Activated CD4-positive, alpha-beta T cell treated with anti-CD3 and anti-CD28 coated beads for 48 hours (primary cell): ENCODE results near the gene SHISA9.
"Not testable (repeated sequence)": the region's sequence is repeated elsewhere in the genome, so short reads cannot be mapped to it uniquely, and the experiment has no call there.

Source experiments
- DNase-seq: peaks from one replicate; pipeline ENCODE4 v3.0.0-alpha.2; 2020

Gene SHISA9

DNA sequence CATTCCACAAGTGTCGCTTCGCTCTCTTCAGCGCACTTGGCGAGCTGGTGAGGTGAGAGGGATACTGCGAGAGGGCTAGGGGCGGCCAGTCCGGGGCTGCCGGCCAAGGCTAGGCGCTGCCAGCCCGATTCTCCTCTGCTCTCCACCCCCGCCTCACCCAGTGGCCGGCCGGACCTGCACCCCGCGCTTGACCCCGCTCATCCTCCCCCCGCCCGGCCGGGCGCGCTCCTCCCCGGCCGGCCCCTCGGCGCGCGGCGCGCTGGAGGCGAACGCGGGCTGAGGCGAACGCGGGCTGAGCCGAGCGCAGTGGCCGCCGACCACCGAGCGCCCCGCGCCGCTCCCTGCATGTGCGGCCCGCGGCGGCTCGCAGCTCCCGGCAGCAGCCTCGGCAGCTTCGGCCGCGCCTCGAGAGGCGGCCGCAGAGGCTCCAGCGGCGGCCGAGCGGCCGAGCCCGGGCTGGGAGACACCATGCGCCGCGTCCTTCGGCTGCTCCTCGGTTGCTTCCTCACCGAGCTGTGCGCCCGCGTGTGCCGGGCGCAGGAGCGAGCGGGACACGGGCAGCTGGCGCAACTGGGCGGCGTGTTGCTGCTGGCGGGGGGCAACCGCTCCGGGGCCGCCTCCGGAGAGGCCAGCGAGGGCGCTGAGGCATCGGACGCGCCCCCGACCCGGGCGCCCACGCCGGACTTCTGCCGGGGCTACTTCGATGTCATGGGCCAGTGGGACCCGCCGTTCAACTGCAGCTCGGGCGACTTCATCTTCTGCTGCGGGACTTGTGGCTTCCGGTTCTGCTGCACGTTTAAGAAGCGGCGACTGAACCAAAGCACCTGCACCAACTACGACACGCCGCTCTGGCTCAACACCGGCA lies at the start of gene SHISA9:
Gene SHISA9 (plus strand): TSS at position 2 of the 865 bp plus-strand sequence.
- no peak for DNase-seq

DNA sequence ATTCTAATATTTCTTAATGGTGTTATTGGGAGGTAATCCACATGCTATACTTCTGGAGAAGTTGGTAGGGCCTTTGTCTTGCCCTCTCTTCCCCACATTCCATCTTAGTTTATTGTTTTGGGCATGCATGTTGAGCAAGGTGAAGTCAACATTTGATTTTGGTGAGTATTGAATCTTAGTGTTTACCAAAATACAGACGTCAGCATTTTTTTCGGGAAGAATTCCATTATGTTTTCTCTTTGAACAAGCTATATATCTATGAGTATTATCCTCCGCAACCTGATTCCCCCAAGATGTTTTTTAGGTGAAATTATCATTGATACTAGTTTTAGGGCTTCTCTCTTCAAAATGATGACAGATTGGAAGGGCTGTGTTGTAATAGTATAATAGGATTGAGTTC lies 47.4 kb upstream of the SHISA9 start:
- no peak for DNase-seq

DNA sequence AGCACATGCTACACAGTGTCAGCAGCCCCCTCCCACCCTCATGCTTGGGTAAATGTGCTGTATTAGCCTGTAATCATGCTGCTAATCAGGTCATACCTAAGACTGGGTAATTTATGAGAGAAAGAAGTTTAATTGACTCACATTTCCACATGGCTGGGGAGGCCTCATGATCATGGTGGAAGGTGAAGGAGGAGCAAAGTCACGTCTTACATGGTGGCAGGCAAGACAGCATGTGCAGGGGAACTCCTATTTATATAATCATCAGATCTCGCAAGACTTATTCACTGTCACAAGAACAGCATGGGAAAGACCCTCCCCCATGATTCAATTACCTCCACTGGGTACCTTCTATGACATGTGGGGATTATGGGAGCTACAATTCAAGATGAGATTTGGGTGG lies 44.0 kb upstream of the SHISA9 start:
- DNase-seq, result not testable (repeated sequence)

DNA sequence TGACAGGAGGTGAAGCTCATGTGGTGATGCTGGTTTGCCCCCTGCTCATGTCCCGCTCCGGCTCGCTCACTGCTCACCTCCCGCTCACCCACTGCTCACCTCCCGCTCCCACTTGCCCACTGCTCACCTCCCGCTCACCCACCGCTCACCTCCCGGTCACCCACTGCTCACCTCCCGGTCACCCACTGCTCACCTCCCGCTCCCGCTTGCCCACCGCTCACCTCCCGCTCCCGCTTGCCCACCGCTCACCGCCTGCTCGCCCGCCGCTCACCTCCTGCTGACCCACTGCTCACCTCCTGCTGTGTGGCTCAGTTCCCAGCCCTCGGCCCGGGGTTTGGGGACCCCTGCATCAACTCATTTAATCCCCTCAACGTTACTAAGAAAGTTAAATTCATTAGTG lies 39.1 kb upstream of the SHISA9 start:
- no peak for DNase-seq

DNA sequence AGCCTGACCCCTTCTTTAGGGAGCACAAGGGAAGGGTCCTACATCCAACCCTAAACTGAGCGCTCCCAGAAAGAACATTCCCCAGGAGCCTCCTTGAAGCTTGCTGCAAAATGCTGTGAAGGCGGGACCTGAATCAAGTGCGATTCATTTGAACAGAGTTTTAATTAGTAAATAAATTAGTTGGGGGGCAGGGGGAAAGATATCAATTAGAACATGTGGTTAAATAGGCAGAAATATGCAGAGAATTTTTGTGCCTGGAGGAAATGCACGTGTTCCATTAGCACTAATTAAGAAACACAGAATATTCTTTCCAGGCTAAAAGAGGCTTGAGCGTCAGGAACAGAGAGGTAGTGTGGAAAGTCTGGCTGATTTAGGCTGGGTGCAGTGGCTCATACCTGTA lies 38.5 kb upstream of the SHISA9 start:
- no peak for DNase-seq

DNA sequence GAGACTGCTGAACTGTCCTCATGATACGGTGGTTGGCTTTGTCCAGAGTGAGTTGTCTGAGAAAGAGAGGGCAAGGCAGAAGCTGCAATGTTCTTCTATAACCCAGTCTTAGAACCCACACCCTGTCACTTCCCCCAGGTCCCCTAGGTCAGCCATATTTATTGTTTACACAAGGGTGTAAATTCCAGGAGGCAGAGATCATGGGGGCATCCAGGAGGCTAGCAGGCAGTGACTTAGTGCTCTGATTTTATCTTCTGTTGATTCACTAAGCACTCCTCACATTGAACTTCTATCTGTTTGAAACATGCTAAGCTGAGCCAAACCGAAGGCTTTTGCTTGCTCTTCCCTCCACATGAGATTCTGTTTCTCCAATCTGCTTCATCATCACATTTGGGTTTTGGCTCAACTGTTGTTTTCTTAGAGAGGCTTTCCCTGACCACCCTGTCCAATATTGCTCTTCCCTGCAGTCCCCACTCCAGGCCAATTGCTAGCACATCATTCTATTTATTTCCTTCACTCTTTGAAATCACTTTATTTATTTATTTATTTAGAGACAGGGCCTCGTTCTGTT lies 34.3 kb upstream of the SHISA9 start:
- no peak for DNase-seq

DNA sequence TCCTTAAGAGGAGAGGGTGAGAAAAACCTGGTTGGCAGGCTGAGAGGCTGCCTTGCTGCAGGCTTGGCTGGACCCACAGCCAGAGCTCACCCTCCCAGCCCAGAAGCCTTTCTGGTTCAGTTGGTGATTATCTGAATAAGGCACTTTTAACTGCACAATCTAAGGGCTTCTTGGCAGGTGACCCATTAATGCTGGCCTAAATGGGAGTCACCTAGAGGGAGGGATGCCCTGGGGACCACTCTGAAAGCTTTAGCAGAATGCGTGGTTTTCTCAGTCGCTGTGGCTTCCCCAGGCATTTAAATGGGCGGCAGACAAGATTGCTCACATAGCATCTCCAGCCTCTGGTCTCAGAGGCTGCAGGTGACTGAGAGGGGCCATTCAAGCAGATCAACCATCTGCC lies 33.2 kb upstream of the SHISA9 start:
- no peak for DNase-seq

DNA sequence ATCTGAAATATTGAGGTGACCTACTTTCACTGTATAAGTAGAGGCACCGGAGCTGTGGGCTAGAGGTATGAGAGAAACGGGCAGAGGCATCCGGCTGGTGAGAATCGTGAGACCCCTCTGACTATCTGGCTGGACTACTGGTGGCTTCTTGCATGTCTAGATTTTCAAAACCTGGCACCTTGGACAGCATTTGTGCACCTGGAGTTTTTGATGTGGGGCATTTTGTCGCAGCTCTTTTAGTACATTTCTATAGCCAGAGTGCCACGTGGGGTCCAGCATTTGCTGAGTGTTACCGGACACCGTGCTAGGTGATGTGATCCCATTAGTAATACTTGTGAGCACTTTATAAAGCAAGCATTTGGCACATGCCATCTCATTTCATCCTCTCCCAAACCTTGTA lies 32.6 kb upstream of the SHISA9 start:
- DNase-seq, result no peak

DNA sequence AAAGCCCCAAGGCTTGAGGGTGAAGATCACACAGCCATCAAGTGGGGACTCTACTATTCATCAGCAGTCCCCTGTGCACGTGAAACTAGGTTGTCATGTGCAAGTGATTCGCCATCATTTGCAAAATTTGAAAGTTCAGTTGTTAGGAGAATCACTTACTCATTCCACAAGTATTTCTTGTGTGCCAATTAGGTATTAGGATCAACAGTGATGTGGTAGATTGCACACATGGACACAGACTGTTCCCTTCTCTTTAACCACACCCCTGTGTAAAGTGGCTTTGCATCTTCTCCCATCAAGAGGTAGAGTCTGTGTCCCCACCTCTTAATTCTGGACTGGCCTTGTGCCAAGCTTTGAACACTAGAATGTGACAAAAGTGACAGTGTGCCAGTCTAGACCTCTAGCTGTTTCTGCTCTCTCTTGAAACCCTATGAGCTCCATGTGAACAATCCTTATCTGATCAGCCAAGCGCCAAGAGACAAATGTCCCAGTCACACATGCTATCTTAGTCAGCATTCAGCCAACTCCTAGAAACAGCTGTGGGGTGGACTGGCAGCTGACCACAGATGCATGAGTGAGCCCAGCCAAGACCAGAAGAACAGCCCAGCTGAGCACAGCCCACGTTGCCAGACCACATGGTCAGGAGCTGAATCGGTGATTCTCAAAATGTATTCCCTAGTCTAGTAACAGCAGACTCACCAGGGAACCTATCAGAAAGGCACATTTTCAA lies 31.5 kb upstream of the SHISA9 start:
- DNase-seq, result no peak

DNA sequence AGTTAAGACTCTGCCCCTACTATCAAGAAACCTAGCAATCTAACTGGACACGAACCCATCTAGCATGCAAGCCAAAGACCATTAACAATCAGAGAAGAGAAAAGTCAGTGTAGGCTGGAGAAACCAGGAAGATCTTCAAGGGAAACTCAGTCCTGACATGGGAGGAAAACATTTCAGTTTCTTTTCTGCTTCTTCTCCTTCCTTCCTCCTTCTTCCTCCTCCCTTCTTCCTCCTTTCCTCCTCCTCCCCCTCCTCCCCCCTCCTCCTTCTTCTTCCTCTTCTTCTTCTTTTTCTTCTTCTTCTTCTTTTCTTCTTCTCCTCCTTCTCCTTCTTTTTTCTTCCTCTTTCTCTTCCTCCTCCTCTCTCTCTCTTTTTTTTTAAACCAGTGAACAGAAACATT lies 29.6 kb upstream of the SHISA9 start:
- no peak for DNase-seq

DNA sequence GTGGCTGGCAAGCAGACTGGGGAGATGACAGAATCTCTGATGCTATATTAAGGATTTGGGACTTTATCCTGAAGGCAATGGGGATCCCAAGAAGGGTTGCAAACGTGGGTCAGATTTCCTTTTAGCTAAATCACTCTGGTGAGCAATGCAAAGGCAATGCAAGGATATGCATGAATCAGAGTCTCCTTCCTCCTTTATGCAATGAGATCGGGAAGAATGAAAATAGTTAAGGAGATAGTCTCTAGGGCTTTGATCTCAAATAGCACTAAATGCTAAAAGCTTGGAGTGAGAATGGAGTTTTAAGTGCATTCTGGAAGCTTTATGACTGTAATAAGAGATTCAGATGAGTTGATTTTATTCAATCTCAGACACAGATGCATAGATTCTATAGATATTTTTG lies 27.2 kb upstream of the SHISA9 start:
- no peak for DNase-seq

DNA sequence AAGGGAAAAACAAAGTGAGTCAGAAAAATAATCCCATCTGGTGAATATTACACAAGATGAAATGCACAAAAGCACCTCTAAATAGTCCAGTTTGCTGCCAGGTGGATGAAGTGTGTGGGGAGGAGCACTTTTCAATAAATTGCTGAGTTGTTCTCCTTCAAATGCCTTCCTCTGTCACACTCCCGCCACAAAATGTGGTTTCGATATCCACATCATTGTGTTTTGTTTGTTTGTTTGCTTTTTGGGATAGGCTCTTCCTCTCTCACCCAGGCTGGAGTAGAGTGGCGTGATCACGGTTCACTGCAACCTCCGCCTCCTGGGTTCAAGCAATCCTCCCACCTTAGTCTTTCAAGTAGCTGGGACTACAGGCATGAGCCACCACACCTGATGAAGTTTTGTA lies 24.6 kb upstream of the SHISA9 start:
- DNase-seq, result no peak

DNA sequence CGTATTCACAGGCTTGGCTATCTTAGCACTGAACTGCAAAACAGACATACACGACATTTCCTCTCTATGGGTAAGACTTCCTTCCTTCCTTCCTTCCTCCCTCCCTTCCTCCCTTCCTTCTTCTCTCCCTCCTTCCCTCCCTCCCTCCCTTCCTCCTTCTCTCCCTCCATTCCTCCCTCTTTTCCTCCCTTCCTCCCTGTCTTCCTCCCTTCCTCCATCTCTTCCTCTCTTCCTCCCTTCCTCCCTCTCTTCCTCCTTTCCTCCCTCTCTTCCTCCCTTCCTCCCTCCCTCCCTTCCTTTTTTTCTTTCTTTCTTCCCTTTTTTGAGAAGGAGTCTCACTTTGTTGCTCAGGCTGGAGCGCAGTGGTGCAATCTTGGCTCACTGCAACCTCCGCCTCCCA lies 22.4 kb upstream of the SHISA9 start:
- DNase-seq, result no peak

DNA sequence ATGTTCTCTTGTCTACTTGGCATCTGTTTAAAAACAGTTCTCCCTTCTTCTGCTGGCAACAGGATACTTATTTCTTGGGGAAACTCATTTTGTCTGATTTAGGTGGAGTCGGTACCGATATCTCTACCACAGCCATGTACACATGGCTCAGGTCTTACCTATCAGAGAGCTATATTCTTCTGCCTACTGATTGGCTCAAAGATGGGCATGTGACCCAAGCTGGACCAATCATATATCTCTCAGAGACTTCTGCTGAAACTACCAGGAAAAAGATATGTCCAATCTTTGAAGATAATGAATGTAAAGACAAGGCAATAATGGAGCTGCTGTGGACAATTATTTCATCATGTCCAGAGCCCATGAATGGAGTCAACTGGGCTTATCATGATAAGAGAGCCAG lies 21.6 kb upstream of the SHISA9 start:
- DNase-seq, result no peak

DNA sequence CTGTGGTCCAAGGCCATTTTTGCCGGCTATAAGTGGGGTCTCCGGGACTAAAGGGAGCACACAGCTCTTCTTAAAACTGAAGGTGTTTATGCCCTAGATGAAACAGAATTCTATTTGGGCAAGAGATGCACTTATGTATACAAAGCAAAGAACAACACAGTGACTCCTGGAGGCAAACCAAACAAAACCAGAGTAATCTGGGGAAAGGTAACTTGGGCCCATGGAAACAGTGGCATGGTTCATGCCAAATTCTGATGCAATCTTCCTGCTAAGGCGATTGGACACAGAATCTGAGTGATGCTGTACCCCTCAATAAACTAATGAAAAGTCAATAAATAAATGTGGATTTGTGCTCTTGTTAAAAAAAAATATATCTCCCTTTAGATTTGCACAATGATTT lies 20.2 kb upstream of the SHISA9 start:
- no peak for DNase-seq

DNA sequence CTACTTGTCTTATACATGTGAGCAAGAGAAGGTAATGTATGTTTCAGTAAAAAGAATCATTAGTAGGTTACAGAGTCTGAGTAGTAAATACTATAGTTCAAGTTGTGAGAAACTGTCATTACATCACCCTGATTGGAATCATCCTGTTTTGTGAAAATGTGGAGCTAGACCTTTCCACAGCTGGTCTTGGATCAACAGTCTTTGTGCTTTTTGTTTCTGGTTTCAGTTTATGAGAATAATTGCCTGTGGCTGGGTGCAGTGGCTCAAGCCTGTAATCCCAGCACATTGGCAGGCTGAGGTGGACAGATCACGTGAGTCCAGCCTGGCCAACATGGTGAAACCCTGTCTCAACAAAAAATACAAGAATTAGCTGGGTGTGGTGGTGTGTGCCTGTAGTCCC lies 19.7 kb upstream of the SHISA9 start:
- no peak for DNase-seq

DNA sequence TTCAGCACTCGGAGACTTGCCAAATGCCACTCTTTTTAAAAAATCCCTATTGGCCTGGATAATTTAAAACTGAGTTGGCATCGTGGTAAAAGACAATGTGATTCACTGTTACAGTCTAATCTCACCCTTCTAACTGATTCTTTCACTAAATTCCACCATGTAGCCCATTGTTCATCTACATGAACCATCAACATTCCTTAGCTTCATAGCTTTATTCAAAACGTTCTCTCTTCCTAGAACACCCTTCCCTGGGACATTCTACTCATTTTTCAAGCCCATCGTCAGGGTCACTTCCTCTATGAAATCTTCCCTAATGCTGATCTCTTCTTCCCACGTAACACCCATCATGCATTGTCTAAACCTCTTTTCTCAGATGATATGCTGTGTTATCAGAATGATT lies 15.7 kb upstream of the SHISA9 start:
- DNase-seq, result no peak

DNA sequence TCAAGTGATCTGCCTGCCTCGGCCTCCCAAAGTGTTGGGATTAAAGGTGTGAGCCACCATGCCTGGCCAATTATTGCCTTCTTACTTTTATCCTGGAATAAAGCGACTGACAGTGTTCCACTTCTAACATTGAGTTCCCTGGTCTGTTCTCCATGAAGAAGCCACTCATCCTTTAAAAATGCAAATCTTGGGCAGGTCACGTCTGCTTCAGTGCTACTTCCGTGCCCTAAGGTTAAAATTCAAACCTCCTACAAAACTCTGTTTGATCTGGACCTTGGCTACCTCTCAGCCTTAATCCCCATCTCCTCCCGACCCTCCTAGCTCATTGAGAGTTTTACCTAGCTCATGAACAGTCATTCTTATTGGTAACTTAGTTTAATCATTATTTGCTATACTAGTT lies 9.6 kb upstream of the SHISA9 start:
- DNase-seq, result no peak

DNA sequence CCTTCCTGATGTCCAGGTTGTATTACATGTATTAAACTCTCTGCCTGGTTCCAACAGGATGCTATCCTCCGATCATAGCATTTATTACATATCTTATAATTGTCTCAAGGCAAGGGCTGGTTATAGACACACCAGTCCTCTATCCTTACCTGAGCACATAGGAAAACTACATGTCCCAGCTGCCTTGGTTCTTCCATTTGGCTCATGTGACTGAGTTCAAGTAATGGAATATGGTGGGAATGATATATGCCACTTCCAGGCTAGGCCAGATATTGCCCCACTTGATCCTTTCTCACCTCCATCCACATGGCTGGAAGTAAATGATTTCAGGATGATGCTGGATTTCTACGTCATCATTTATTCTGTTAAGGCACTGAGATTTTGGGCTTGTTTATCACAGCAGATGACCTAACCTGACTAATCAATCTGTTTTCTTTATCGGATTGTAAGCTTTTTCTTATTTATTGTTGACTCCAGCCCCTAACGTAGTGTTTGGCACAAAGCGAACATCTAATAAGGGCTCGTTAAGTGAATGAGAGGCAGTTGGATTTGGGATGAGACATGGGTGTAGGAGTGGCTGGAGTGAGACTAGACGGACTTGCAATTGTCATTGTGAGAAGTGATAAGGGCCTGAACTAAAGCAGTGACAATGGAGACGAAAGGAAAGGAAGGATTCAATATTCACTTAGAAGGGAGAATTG lies 8.2 kb upstream of the SHISA9 start:
- DNase-seq, result no peak

DNA sequence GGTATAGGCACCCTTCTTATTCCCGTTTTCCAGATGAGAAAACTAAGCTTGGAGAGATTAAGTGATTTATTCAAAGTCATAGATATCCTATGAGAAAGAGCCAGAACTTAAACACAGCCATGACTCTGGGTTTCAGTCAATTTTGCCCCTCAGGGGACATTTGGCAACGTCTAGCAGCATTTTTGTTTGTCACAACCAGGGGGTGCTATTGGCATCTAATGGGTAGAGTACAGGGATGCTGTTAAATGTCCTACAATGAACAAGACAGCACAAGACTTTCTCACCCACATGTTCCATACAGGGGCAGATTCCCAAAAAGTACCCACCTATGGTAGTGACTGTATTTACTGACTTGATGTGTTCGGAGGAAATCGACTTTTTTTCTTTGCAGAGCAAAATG lies 4.8 kb upstream of the SHISA9 start:
- DNase-seq, result no peak

DNA sequence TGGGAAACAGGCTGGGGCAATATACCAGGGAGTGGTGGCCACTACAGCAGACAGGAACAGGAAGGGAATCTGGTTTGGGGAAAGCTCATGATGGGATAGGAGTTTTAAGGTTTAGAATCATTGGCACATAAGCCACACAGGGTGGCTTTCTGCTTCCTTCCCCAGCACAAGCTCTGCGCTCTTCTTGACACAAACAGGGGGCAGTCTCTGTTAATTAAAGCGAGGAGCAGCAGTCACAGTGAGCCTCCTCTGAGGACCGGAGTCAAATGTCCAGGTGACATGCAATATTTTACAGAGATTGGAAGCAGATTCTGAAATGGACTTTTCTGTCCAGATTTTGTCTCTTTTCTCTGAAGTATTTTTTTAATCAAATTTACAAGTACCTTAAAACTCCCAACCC lies 2.8 kb upstream of the SHISA9 start:
- no peak for DNase-seq

DNA sequence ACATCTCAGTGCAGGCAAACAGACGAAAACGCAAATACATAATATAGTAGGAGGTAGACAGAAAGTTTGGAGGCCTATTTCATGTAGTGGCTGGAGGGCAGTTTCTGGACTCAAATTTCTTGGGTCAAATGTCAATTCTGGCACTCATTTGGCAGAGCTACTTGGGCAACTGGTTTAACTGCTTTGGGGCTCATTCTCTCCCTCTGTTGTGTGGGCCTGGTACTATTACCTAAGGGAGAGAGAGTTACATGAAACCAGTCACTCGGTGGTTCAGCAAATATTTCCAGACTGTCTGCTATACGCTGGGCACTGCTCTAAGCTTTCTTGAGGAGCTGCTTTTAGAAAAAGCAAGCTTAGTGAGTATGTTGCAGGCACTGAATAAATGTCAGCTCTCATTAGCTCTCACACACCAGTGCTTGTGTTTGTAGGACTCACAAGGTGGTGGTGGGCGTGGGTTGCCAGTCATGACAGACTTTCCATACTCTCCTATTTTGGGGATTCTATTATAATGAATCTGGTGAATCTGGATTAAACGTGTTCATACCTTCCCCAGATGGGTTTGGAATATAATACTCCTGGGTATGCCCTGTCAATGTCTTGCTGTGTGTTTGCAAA lies 1.8 kb upstream of the SHISA9 start:
- DNase-seq, result no peak

DNA sequence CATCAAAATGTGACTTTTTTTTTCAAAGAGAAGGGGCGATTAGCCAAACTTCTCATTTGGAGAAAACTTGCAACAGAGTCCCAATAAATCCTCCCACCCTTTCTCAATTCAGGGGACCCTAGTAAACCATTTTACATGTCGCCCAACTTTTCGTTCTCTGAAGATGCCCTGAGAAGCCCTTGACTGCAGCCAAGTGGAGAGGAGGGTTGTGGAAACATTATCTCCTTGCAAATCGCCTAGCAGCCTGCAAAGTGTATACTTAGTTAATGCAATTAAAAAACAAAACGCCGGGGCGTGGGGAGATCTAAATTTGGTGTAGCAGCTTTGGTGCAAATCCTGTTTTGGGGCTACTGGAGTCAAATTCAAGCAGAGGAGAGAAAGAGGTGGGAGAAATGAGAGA lies 1.2 kb upstream of the SHISA9 start:
- no peak for DNase-seq
